ENCODE results near the gene ZSCAN22.

The ZSCAN22 gene

DNA sequence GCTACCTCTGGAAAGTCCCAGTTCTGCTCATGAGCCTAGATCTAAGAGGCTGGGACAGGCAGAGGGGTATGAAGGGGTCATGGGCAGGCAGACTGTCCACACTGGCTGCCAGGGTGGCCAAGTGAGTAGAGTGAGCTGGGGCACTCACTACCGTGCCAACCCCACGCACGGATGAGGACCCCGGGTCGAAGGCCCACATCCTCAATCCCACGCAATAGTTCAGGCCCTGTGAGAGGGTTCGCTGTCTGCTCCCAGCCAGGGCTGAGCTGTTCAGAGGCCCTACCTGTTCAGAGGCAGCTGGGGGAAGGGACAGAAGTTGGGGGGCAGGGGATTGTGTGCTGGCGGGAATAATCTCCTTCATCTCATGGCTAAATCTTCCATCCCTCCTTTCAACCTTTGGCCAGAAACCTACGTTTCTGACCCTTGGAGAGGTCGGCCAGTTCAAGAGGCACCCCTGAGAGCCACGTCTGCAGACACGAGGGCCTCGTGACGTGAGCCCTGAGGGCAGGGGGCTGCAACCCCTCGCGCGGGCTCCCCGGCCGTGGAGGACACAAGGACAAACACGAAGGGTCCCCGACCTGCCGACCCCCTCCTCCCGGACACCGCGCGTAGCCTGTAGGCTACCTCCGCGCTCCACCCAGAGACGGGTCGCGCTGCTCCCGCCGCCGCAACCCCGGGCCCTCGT, 59.2 kb downstream of the ZSCAN22 start:
- TF ChIP-seq, protein P1, sequence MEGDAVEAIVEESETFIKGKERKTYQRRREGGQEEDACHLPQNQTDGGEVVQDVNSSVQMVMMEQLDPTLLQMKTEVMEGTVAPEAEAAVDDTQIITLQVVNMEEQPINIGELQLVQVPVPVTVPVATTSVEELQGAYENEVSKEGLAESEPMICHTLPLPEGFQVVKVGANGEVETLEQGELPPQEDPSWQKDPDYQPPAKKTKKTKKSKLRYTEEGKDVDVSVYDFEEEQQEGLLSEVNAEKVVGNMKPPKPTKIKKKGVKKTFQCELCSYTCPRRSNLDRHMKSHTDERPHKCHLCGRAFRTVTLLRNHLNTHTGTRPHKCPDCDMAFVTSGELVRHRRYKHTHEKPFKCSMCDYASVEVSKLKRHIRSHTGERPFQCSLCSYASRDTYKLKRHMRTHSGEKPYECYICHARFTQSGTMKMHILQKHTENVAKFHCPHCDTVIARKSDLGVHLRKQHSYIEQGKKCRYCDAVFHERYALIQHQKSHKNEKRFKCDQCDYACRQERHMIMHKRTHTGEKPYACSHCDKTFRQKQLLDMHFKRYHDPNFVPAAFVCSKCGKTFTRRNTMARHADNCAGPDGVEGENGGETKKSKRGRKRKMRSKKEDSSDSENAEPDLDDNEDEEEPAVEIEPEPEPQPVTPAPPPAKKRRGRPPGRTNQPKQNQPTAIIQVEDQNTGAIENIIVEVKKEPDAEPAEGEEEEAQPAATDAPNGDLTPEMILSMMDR (IDR thresholded peaks at IDR 0.05; ENCODE audit: low read depth, low read length, missing control alignments), result no peak
- no peak for DNase-seq (ENCODE audit: low read depth)
- H3K4me3 ChIP-seq (ENCODE audit: low read depth, low read length), result peak overlapping the region; percentile 88

DNA sequence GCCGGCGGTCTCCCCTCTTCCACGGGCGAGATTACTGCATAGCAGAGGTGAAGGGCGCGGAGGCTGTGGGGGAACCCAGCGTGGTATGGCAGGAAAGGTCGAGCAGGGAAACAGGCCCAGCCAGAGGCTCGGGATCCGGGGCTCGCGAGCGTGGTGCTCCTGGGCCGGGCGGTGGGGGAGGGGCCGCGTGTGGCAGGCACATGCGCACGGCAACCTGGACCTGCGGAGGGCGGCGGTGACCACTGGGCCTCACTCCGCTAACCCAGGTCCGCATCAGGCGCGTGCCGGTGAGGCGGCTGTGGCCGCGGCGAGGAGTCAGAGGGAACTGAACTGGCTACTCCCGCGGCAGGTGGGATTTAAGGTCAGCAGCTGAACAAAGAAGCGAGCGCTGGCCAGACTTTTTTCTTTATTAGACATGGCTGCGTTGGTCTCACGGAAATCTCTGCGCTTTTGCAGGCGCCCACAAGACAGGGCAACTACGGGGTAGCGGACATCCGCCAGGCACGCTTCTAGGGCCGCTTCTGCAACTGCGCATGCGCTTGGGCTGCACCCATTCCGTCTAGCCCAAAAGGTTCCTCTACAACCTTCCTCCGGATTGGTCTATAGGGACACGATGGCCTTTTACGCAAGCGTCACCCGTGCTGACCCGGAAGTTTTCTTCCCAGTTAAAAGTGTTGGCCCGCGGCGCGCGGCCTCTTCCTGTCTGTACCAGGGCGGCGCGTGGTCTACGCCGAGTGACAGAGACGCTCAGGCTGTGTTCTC, 60.0 kb downstream of the ZSCAN22 start, which contains the start of gene RPS5:
RPS5 (plus strand) TSS at position 694 of the 762 bp plus-strand sequence. CDS start 869 bp downstream, outside the sequence.
- TF ChIP-seq, protein P1 (IDR thresholded peaks at IDR 0.05; ENCODE audit: low read depth, low read length, missing control alignments), result no peak
- peak within 1 kb of the TSS; percentile 88 for H3K4me3 ChIP-seq (ENCODE audit: low read depth, low read length)
- peak; percentile 99 for DNase-seq (ENCODE audit: low read depth)

DNA sequence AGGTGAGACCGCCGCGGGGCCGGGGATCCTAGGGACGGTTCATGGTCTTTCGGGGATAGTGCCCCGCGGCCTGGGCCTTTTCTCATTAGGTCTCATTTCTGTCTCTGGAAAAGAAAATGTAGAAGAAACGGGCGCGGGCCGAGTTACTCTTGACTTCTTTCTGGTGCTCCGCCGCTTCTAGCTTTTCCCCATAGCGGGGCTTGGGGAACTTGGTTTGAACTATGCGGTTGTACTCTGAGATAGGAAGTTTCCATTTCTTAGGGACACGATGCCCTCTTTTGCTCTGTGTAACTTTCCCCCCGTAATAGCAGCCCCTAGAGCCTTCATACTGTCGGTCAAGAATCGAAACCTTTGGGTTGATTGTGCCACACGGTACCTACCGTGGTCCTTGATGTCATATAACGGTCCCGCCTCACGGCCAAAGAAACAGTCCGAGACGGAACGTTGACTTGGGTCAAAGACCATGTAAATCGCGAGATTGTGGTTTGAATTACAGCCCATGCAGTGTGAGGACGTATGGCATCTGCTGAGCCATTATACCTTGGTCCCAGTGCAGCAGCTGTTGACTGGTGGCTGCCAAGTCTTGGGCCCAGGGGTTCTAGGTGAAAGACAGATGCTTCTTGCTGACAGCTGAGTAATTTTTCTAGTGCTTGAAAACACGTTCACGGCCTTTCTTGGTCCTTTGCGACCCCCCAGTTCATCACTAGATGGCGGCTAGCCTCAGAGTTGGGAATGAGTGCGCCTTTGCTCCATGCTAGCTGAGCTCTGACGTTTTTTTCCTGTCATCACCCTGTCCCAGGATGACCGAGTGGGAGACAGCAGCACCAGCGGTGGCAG, 60.8 kb downstream of the ZSCAN22 start:
- DNase-seq (ENCODE audit: low read depth), result no peak
- TF ChIP-seq, protein P1 (IDR thresholded peaks at IDR 0.05; ENCODE audit: low read depth, low read length, missing control alignments), result no peak
- H3K4me3 ChIP-seq (ENCODE audit: low read depth, low read length), result peak overlapping the region; percentile 88

DNA sequence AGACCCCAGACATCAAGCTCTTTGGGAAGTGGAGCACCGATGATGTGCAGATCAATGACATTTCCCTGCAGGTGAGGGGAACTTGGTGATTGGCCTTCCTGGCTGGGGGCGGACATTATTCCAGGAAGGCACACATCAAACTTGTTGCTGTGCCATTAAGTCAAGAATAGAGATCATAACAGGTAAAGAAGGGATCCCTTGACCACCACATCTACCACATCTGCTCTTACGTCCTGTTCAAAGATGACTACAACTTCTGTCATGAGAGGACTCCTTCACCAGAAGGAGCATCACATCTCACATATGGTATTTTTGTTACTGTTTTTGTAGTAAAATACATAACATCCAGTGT, 61.4 kb downstream of the ZSCAN22 start:
- H3K4me3 ChIP-seq (ENCODE audit: low read depth, low read length), result peak overlapping the region; percentile 88
- DNase-seq (ENCODE audit: low read depth), result no peak
- TF ChIP-seq, protein P1 (IDR thresholded peaks at IDR 0.05; ENCODE audit: low read depth, low read length, missing control alignments), result no peak
